ENCODE results near the gene GCK.

GCK gene

DNA sequence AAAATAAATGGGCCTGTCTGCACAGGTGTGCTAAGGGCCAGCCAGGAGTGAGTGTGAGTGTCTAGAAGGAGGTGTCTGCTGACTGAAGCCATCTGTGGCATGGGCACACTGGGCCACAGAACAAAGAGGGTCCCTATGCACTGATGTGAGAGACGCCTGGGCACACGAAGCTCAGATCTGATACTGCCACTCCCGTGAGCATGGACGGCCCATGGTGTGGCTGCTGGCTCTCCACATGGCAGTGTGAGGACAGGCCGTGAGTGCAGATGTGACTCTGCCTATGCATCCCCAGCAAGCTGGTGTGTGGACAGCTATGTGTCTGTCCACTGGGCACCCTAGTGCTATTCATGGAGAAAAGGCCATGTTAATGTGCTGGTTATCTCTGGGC is 35.3 kb downstream of the GCK start:
- FAIRE-seq: no peak

- FAIRE-seq: no peak
Measured at GRCh38 chr7:44152971-44153947, 36.0 kb downstream of the GCK start.

GRCh38 chr7:44151956-44152355 is 37.3 kb downstream of the GCK start:
- no peak for FAIRE-seq

- no peak for FAIRE-seq
Measured at GRCh38 chr7:44150966-44151941, 38.0 kb downstream of the GCK start.

DNA sequence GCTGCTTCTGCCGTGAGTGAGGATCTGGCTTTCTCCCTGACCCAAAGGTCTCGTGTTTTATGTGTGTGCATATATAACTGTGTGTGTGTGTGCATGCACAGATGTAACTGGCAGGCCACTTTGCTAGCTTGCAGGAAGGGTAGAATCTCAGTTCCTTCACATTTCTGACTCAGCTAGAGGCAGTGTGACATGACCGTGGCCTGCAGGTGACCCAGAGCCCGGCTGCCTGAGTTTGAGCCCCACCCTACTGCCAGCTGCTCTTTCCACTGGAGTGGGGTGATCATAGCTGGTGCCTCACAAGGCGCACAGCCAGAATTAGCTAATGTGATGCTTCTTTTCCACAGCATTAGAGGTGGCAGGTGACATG is 38.8 kb downstream of the GCK start:
- FAIRE-seq: no peak

DNA sequence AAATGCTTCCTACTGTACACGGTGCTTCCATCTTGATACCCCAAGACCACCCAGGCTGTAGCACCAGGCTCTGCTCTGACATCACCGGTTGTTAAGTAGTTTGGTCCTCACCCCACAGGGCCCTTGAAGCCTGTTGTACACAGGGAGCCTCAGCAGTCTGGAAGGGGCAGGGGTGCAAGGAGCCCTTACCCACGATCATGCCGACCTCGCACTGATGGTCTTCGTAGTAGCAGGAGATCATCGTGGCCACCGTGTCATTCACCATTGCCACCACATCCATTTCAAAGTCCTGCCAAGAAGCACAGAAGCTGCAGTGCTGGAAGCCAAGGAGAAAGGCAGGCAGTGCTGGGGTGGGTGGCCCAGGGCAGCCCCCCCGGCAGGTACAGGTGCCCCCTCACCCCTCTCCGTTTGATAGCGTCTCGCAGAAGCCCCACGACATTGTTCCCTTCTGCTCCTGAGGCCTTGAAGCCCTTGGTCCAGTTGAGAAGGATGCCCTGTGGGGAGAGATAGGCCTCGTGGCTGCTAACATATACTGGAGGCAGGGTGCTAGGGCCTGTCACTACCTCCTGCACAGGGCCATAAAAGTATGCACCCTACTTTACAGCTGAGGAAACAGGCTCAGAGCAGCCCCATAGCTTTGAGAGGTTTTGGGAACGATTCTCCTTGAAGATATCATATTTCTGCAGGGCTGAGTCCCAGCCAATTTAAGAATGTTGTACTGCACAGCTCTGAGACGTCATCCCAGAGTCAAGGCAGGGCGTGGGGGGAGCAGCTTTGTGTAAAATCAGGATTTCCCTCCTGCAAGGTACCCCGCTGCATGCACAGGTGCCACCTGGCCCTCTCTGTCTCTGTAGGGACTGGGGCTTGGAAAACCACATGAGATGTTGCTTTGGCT is 39.4 kb downstream of the GCK start:
- no peak for FAIRE-seq

GRCh38 chr7:44148961-44149536 is 40.2 kb downstream of the GCK start:
- no peak for FAIRE-seq

GRCh38 chr7:44148166-44148565 is 41.1 kb downstream of the GCK start:
- no peak for FAIRE-seq

GRCh38 chr7:44147026-44147991 is 41.9 kb downstream of the GCK start:
- no peak for FAIRE-seq

GRCh38 chr7:44145969-44146911 is 43.0 kb downstream of the GCK start:
- no peak for FAIRE-seq

- no peak for FAIRE-seq
Measured at GRCh38 chr7:44145479-44145968, 43.7 kb downstream of the GCK start.

- FAIRE-seq: no peak
Measured at GRCh38 chr7:44144968-44145478, 44.2 kb downstream of the GCK start.

DNA sequence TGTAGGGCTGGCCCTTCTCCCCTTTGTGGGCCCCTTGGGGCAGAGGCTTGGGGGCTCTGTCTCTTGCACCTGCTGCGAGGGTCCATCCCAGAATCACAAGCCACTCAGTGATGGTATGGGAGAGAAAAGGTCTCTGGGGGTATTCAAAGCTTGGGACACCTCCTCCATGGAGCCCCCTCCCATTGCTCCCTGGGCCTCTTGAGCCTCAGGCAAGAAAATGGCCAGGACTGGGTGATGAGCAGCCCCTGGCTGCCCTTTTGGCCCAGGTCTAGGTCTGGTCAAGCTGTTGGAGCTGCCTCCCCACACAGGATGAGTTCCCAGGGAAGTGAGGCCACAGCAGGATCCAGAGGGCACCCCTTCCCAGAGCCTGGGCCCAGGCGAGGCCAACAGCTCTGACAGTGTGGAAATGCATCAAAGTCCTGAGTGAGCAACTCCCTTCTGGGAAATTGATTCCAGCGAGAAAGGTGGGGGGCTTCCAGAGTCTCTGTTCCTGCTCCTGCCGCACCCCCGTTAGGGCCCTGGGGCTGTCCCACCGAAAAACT is 44.7 kb downstream of the GCK start:
- FAIRE-seq: no peak

DNA sequence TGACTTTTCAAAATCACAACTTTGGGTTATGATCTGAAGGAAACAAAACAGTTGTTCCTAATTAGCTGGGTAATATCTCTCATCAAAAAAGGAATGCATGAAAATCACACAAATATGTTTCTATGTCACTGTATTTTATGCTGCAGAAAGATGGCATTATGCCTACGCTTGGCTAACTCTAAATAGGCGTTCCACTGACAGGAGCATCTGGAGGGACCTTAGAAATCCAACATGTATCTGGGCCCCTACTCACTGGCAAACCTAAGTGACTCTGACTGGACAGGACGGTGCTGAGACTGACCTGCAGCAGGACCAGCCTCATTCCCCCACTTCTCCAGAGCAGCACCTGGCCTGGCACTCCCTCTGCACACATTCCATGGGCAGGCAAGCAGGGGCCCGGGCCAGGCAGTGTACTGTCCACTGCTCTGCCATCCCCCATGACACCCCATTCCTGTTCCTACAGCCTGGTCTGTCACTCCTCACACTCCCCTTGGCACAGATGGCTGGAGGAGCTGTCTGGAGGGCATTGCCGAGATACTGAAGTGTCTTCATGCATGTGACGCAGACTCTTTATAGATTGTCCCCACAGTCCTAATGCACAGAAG is 45.5 kb downstream of the GCK start:
- no peak for FAIRE-seq

GRCh38 chr7:44142028-44142427 is 47.2 kb downstream of the GCK start:
- FAIRE-seq: no peak

- no peak for FAIRE-seq
Measured at GRCh38 chr7:44141221-44141850, 47.9 kb downstream of the GCK start, which contains the start of gene MYL7. TSS of gene MYL7 (minus strand) at chr7:44141332. CDS start at chr7:44141305, 27 bp downstream.

- FAIRE-seq: no peak
Measured at GRCh38 chr7:44140341-44140740, 48.9 kb downstream of the GCK start.
